Esophagus (tissue), 2 donors: ENCODE results near the gene ANKLE2. TPM values are rescaled to one million over a fixed set of nuclear protein-coding genes. Genes with fewer than 3 reads are reported as not detected.

Source experiments
- H3K27ac ChIP-seq, 2 donors: one replicate each; pipeline ENCODE4 v1.5.1; 2013; ENCODE audit warnings: low read depth in 2 of 2, mild to moderate bottlenecking in 2 of 2, inconsistent platforms in 1 of 2, low read length in 1 of 2, moderate library complexity in 1 of 2
- H3K27me3 ChIP-seq, 2 donors: one replicate each; pipeline ENCODE4 v1.6.1; 2013; ENCODE audit warnings: low read length in 2 of 2, control low read depth in 1 of 2, mild to moderate bottlenecking in 1 of 2; ENCODE audit not compliant: insufficient read depth in 2 of 2, control insufficient read depth in 1 of 2
- H3K36me3 ChIP-seq, 2 donors: one replicate each; pipeline ENCODE4 v1.6.1; 2013; ENCODE audit warnings: low read length in 1 of 2; ENCODE audit not compliant: control insufficient read depth in 2 of 2, insufficient read depth in 2 of 2
- H3K4me1 ChIP-seq, 2 donors: one replicate each; pipeline ENCODE4 v1.6.1; 2013; ENCODE audit warnings: low read length in 1 of 2; ENCODE audit not compliant: control insufficient read depth in 2 of 2, insufficient read depth in 2 of 2
- H3K4me3 ChIP-seq, 2 donors: one replicate each; pipeline ENCODE4 v1.5.1; 2013; ENCODE audit warnings: low read length in 2 of 2, mild to moderate bottlenecking in 2 of 2, low read depth in 1 of 2, moderate library complexity in 1 of 2
- H3K9me3 ChIP-seq, 2 donors: one replicate each; pipeline ENCODE4 v1.6.1; 2013; ENCODE audit warnings: mild to moderate bottlenecking in 2 of 2, low read depth in 1 of 2, low read length in 1 of 2, moderate library complexity in 1 of 2; ENCODE audit not compliant: control insufficient read depth in 2 of 2, insufficient read depth in 1 of 2
- WGBS, 2 donors: extraction: QIAGEN DNeasy Blood & Tissue Kit; methylation state at CpG; one replicate each; pipeline ENCODE4 v1.1.7; 2013; 5-methylcytosine and 5-hydroxymethylcytosine counted together
- polyA plus RNA-seq, 2 donors: library from polyadenylated mRNA; stranded (reverse); fragments of 200-250 nt; gene quantifications; one replicate each; pipeline ENCODE4 v1.2.3, GENCODE V29; 2013
- donor health status: healthy with polysubstance abuse.
- donor health status: Bipolar disorder and iron deficiency.

The ANKLE2 gene
- polyA plus RNA-seq, 2 donors, result 36.5 to 41.0 TPM

- WGBS, 2 donors, result 95% methylated on average over 15 of the region's 15 CpGs
- no peak overlapping the region for H3K4me3 ChIP-seq
- no peak overlapping the region for H3K27ac ChIP-seq
- no peaks in the 10 kb centered on the region for H3K27me3 ChIP-seq
- no peaks in the 10 kb centered on the region for H3K9me3 ChIP-seq
- H3K4me1 ChIP-seq, result no peaks in the 10 kb centered on the region
- H3K36me3 ChIP-seq, result peaks cover 41 to 69% of the 10 kb centered on the region in 2 donors
Measured at GRCh38 chr12:132736913-132737312, 24.7 kb downstream of the ANKLE2 start.

- Histone ChIP-seq H3K9me3 (no peaks in the 10 kb centered on the region), H3K4me1 (no peaks in the 10 kb centered on the region), H3K4me3 (no peak overlapping the region), H3K36me3 (peaks cover 41 to 71% of the 10 kb centered on the region in 2 donors), H3K27ac (no peak overlapping the region), H3K27me3 (no peaks in the 10 kb centered on the region)
- WGBS, 2 donors, result 93 to 94% methylated on average over 12 of the region's 12 CpGs
Measured at GRCh38 chr12:132736378-132736777, 25.3 kb downstream of the ANKLE2 start.

GRCh38 chr12:132735496-132735895, 26.1 kb downstream of the ANKLE2 start:
- no peaks in the 10 kb centered on the region for H3K27me3 ChIP-seq
- no peak overlapping the region for H3K4me3 ChIP-seq
- H3K9me3 ChIP-seq, result no peaks in the 10 kb centered on the region
- H3K4me1 ChIP-seq, result no peaks in the 10 kb centered on the region
- peaks cover 35 to 68% of the 10 kb centered on the region in 2 donors for H3K36me3 ChIP-seq
- H3K27ac ChIP-seq, result no peak overlapping the region
- WGBS, 2 donors, result 93 to 94% methylated on average over 20 of the region's 20 CpGs

GRCh38 chr12:132734206-132734605, 27.4 kb downstream of the ANKLE2 start:
- no peak overlapping the region for H3K27ac ChIP-seq
- no peaks in the 10 kb centered on the region for H3K9me3 ChIP-seq
- no peaks in the 10 kb centered on the region for H3K4me1 ChIP-seq
- 79 to 82% methylated on average over 10 of the region's 10 CpGs for WGBS, 2 donors
- peaks cover 29 to 61% of the 10 kb centered on the region in 2 donors for H3K36me3 ChIP-seq
- no peak overlapping the region for H3K4me3 ChIP-seq
- no peaks in the 10 kb centered on the region for H3K27me3 ChIP-seq

GRCh38 chr12:132731574-132731973, 30.1 kb downstream of the ANKLE2 start:
- H3K27me3 ChIP-seq, result no peaks in the 10 kb centered on the region
- H3K36me3 ChIP-seq, result peaks cover 31 to 66% of the 10 kb centered on the region in 2 donors
- no peak overlapping the region for H3K27ac ChIP-seq
- 83 to 88% methylated on average over 17 of the region's 17 CpGs for WGBS, 2 donors
- no peaks in the 10 kb centered on the region for H3K9me3 ChIP-seq
- H3K4me3 ChIP-seq, result no peak overlapping the region
- no peaks in the 10 kb centered on the region for H3K4me1 ChIP-seq

- no peak overlapping the region for H3K4me3 ChIP-seq
- peaks cover 25 to 64% of the 10 kb centered on the region in 2 donors for H3K36me3 ChIP-seq
- H3K27me3 ChIP-seq, result no peaks in the 10 kb centered on the region
- no peaks in the 10 kb centered on the region for H3K9me3 ChIP-seq
- WGBS, 2 donors, result 95 to 96% methylated on average over 11 of the region's 11 CpGs
- H3K27ac ChIP-seq, result no peak overlapping the region
- no peaks in the 10 kb centered on the region for H3K4me1 ChIP-seq
Measured at GRCh38 chr12:132730353-132730752, 31.3 kb downstream of the ANKLE2 start.

GRCh38 chr12:132729541-132730320, 31.9 kb downstream of the ANKLE2 start:
- Histone ChIP-seq H3K27me3 (no peaks in the 10 kb centered on the region), H3K9me3 (no peaks in the 10 kb centered on the region), H3K27ac (no peak overlapping the region), H3K4me3 (no peak overlapping the region), H3K36me3 (peaks cover 23 to 64% of the 10 kb centered on the region in 2 donors), H3K4me1 (no peaks in the 10 kb centered on the region)
- 87 to 90% methylated on average over 24 of the region's 24 CpGs for WGBS, 2 donors

- Histone ChIP-seq H3K27me3 (no peaks in the 10 kb centered on the region), H3K9me3 (no peaks in the 10 kb centered on the region), H3K36me3 (peaks cover 23 to 63% of the 10 kb centered on the region in 2 donors), H3K4me3 (no peak overlapping the region), H3K4me1 (no peaks in the 10 kb centered on the region), H3K27ac (no peak overlapping the region)
- WGBS, 2 donors, result 91 to 92% methylated on average over 7 of the region's 7 CpGs
Measured at GRCh38 chr12:132728502-132728901, 33.1 kb downstream of the ANKLE2 start.

GRCh38 chr12:132727091-132727794, 34.4 kb downstream of the ANKLE2 start:
- Histone ChIP-seq H3K36me3 (peaks cover 26 to 57% of the 10 kb centered on the region in 2 donors), H3K9me3 (no peaks in the 10 kb centered on the region), H3K4me3 (no peak overlapping the region), H3K27ac (no peak overlapping the region), H3K4me1 (no peaks in the 10 kb centered on the region), H3K27me3 (no peaks in the 10 kb centered on the region)
- 93 to 94% methylated on average over 37 of the region's 37 CpGs for WGBS, 2 donors
